ENCODE results near the gene SMIM31. TPM values are rescaled to one million over a fixed set of nuclear protein-coding genes. Genes with fewer than 3 reads are reported as not detected.

SMIM31 gene
- polyA plus RNA-seq, 10 donors = 0.04 TPM; not detected in 9

DNA sequence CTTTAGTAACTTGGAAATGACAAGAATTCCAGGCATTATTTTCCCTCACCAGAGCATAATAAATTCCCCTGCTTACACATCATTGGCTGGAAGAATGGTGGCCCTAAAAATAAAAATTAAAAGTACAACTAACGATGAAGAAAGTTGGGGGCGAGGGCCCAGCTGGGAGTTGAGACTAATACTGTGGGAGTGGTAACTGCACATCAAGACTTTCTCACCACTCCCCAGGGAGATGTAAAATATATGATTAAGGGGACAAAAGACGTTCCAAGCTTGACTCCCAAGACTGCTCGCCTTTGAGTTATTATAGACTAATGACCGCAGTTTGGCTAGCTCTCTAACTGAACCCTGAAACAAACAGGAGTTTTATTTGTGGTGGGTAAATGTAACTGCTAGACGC lies 30.0 kb downstream of the SMIM31 start:
- peak in 1 of 3 donors; percentile 20 for DNase-seq

DNA sequence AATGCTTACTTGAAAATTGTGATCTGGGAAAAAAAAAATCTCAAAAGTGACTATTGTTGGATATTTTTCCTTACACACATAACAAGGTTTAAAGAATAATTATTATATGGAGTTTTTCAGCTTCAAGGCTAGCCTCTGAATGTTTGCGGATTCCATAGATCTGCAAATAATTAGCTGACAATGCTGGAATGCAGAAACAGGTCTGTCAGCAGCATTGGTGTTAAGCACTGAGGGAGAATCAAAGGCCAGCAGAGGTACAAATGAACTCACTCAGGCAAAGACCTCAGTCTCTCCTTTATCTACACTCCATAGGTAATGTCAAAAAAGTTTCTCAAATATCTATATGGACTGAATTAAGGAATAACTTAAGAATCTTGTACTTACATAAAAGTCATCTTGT lies 35.1 kb downstream of the SMIM31 start:
- DNase-seq = no peak

DNA sequence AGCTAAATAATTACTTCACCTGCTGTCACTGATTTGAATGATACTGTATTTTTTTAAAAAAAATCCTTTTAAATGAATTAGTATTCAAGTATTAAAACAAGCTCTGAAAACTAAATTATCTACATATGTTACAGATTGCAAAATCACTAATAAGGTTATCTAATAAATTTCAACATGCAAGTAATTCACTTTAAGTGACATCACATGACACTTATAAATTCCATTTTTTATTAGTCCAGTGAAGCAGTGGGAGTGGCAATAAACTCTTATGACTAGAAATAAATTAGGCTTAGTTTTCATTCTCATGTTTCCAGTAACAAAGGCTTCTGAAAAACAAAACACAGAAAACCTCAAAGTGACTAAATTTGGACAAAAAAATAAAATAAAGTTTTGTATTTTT lies 36.3 kb downstream of the SMIM31 start:
- DNase-seq = no peak

DNA sequence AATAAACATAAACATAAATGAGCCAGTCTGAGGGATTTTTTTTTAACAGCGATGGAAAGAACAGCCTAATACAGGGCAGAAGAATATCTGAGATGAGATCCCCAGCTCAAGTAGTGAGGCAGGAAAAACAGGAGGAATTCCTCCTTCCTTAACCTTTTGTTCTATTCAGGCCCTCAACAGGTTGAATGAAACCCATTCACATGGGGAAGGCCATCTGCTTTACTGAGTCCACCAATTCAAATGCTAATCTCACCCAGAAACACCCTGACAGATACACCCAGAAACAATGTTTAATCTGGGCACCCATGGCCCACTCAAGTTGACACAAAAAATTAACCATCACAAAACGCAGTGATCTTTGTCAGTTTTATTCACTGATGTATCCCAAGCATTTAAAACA lies 45.5 kb downstream of the SMIM31 start:
- DNase-seq = no peak

GRCh38 chr4:164800786-164801185 lies 46.9 kb downstream of the SMIM31 start:
- DNase-seq = no peak

DNA sequence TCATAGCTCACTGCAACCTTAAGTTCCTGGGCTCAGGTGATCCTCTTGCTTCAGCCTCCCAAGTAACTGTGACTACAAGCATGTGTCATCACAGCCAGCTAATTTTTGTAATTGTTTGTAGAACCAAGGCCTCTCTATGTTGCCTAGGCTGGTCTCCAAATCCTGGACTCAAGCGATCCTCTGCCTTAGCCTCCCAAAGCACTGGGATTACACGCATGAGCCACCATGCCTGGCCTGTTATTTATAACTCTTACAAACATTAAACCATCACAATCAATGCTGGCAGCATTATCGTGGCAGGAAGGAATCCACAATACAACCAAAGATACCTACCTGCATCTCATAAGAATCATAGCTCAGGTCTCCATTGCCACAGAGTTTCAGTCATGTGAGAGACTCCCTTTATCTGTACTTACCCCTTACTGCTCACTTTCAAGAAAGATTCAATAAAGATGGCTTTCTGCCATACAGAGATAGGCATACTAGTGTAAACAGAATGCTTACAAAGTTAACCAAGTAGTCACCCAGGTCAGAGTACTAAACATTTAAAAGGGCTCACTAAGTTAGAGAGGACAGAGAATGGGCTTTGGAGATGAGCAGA lies 48.5 kb downstream of the SMIM31 start:
- no peak for DNase-seq

DNA sequence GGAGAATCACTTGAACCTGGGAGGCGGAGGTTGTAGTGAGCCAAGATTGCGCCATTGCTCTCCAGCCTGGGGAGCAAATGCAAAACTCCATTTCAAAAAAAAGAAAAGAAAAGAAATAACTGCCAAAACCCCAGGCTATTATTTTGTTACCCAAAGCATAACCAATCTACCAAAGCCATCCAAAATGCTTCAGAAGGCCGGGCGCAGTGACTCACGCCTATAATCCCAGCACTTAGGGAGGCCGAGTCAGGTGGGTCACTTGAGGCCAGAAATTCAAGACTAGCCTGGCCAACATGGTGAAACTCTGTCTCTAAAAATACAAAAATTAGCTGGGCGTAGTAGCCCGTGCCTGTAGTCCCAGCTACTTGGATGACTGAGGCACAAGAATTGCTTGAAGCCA lies 49.8 kb downstream of the SMIM31 start:
- DNase-seq = no peak

DNA sequence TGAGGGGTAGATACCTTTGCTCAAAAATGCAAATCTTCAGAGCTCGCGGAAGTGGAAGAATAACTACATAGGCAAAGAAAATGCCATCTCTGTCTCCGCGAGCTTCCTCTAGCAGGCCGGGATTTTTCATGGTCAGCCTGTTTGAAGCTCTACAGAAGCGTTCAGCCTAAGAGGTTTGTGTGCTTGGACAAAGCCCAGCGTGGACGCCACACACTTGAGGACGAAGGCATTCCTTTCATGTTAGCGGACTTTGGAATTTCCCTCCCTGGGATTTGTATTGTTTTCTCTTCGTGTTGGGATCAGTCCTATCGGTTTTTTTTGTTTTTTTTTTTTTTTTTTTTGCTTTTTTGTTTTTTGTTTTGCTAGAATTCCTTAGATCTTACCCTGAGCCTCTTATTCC lies 53.7 kb downstream of the SMIM31 start:
- no peak for DNase-seq

DNA sequence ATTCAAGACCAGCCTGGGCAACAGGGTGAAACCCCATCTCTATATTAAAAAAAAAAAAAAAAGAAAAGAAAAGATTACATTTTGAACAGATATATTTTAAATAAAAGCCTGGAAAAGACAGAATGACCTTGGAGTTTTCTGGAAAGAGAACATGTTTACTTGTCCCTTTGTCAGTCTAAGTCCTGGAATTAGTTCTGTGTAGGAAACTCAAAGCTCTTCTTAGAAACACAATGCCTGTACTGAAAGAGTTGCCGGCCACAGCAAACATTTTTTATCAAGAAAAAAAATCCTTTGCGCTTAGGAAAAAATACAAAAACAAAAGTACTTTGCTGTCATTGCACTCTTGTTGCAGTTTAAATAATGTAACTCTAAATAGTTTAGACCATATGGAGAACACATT lies 59.6 kb downstream of the SMIM31 start:
- DNase-seq = peak in 1 of 3 donors; percentile 6

DNA sequence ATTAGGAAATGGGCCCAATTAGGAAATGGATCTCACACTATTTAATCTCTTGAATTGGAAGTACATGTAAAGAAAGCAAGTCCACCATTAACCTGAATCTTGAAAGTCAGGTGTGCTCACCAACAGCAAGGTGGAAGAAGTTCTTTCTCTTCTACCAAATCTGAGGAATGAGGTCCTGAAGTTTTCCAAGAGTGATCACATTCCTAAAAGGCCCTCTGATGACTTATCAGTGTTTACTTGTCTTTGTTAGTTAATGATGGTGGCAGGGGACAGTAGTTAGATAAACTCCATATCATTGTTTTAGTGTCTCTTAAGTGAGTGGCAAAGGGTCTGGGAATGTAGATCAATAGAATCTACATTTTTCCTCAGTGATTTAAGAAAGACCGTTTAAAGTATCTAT lies 61.8 kb downstream of the SMIM31 start:
- DNase-seq = no peak

DNA sequence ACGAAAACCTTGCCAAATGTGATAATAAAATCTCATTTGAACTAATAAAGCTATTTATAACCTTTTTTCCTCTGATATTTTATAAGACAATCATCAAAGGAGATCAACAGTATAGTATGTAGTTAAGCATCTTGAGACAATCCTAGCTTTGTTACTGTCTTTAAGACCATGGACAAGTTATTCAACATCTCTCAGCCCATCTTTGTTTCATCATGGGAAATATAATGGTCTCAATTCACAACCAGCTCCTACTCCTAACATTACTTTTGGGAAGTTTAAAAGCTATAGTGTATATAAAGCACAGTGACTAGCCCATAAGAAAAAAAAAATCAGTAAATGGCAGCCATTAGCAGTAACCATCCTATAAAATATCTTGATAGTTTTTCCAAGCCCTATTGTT lies 65.4 kb downstream of the SMIM31 start:
- DNase-seq = no peak

GRCh38 chr4:164821711-164822110 lies 67.8 kb downstream of the SMIM31 start:
- DNase-seq = no peak

DNA sequence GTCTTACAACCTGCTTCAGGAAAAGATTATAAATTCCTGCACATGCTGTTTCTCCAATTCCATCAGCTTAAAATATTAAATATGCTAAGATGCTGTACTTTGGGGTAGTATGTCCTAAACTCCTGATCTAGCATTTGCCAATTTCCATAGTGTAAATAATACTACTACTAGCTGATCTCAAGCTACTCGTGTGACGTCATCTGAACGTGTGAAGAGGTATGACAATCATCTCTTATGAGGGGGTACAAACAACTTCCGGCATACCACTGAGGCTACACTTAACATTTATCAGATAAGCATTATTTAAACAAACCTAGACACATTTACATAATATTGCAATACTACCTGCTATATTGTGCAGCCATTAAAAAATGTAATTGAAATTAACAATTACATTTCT lies 70.7 kb downstream of the SMIM31 start:
- DNase-seq = no peak

- peak in 2 of 3 donors; percentile 11 to 24 for DNase-seq
These were observed 75.0 kb downstream of the SMIM31 start for GRCh38 chr4:164828955-164829354.

- DNase-seq = peak in 1 of 3 donors; percentile 7
These were observed 92.6 kb downstream of the SMIM31 start for GRCh38 chr4:164846566-164846965.

GRCh38 chr4:164847016-164847415 lies 93.1 kb downstream of the SMIM31 start:
- no peak for DNase-seq

DNA sequence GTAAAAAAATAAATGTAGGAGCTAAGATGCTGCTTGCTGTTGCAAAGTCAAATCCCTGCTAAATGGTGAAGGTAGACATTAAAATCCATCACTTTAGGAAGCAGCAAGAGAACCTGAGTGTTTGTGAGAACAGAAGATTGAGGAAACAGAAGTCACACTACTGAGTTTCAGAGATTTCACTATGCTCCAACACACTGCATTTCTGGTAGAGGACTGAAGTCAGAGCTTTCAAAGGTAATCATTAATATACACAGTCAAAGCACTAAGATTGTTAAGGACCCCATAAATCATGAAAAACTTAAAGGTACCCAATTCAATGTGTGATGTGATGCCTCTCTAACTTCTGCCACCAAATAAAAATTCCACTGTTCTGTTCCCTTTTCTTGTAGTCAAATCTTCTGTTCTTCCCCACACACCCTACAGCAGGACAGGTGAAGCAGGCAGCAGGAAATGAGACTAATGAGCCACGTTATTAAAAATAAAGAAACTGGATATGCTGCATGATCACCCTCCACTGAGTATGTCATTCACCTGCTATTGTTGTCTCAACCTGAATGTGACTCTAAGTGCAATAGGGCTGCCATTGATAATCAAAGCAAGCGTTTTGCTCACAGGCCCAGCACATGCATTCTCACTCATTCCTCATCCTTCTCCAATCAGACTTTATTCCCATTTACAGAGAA lies 94.2 kb downstream of the SMIM31 start:
- DNase-seq = no peak

Other genes starting within 250 kb of the SMIM31 start
- 1 to 10 TPM in 1 of 10 donors, under 1 TPM in 5, not detected in 4; 0.18 to 2.6 (median 0.39) TPM for gene APELA, start 123.0 kb downstream of the SMIM31 start, polyA plus RNA-seq (ENCODE audit: insufficient read length in 10 of 10)
- 1 to 10 TPM; 2.2 to 4.2 (median 3.4) TPM for gene TRIM61, start 223.5 kb downstream of the SMIM31 start, polyA plus RNA-seq (ENCODE audit: insufficient read length in 10 of 10)

Measured in muscle of back (tissue), 11 donors.